GM12865 (cell line): ENCODE measurements around the gene MCRS1.
"Not testable (repeated sequence)": the region's sequence is repeated elsewhere in the genome, so short reads cannot be mapped to it uniquely, and the experiment has no call there.

Experiments used
- DNase-seq: peaks from one replicate; pipeline ENCODE4 v3.0.0; 2010; ENCODE audit warnings: low read depth
- H3K4me3 ChIP-seq: 2 replicates; pipeline ENCODE4 v1.5.1; 2011; ENCODE audit warnings: mild to moderate bottlenecking, low read depth, low read length, control low read depth
- CTCF ChIP-seq: IDR thresholded peaks from 2 replicates; pipeline ENCODE4 v1.5.1; 2011; ENCODE audit warnings: low read length, control low read depth, low read depth, inconsistent platforms; ENCODE audit not compliant: insufficient read depth; ENCODE audit errors: missing control alignments

The MCRS1 gene

GRCh38 chr12:49515266-49515665 lies 52.7 kb downstream of the MCRS1 start:
- DNase-seq: no peak
- TF ChIP-seq CTCF: no peak
- H3K4me3 ChIP-seq: no peak overlapping the region

DNA sequence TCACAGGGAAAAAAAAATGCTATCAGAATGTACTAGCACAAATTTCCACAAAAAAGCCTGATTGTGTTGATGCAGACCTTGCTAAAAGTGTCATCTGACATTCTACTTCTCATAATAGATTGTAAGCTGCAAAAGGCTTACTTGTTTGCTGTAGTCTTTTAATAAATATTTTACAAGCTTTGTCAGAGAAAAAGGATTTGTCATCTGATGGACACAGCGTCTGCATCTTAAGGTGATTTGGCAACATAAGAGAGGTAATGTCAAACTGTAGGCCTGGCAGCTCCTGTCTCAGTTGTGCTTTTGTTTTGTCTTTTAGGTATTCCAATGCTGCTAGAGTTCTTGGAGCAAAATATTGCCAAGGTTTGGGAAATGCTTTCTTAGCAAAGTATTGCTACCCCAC lies 55.4 kb downstream of the MCRS1 start:
- no peak for DNase-seq
- no peak for TF ChIP-seq CTCF
- no peak overlapping the region for H3K4me3 ChIP-seq

- no peak for DNase-seq
- H3K4me3 ChIP-seq: no peak overlapping the region
- TF ChIP-seq CTCF: no peak
These were observed 56.5 kb downstream of the MCRS1 start for GRCh38 chr12:49511410-49511809.

GRCh38 chr12:49509681-49510080 lies 58.3 kb downstream of the MCRS1 start:
- H3K4me3 ChIP-seq, DNase-seq: not testable (repeated sequence)
